GM23338 (cell line): ENCODE results near the gene NCSTN. TPM values are rescaled to one million over a fixed set of nuclear protein-coding genes. Genes with fewer than 3 reads are reported as not detected.

Experiments used
- ATAC-seq: fragments of 200-7000 bp; cut with Tn5 transposase; 3 replicates; pipeline ENCODE4 v1.9.1; 2020
- DNase-seq: peaks from one replicate; pipeline ENCODE4 v3.0.0-alpha.2; 2015; ENCODE audit warnings: low spot score
- H2AFZ ChIP-seq: fragments of 200-600 bp; sonication (generic); 2 replicates; pipeline ENCODE4 v1.8.0; 2016; ENCODE audit warnings: antibody characterized with exemption, mild to moderate bottlenecking, moderate library complexity
- H3F3A ChIP-seq: fragments of 200-600 bp; sonication (generic); replicated peaks from 2 replicates; pipeline ENCODE4 v1.8.0; 2017; ENCODE audit warnings: antibody characterized with exemption, mixed run types, low read depth
- H3K27ac ChIP-seq: fragments of 200-600 bp; sonication (generic); 2 replicates; pipeline ENCODE4 v1.6.1; 2016; ENCODE audit warnings: low read depth
- H3K27me3 ChIP-seq: fragments of 200-600 bp; sonication (generic); 2 replicates; pipeline ENCODE4 v1.8.0; 2016; ENCODE audit warnings: mild to moderate bottlenecking, mixed run types, moderate library complexity; ENCODE audit not compliant: insufficient read depth
- H3K36me3 ChIP-seq: fragments of 200-600 bp; sonication (generic); 2 replicates; pipeline ENCODE4 v1.8.0; 2016; ENCODE audit warnings: mild to moderate bottlenecking; ENCODE audit not compliant: insufficient read depth
- H3K4me1 ChIP-seq: fragments of 200-600 bp; sonication (generic); 2 replicates; pipeline ENCODE4 v1.8.0; 2016; ENCODE audit warnings: mild to moderate bottlenecking, moderate library complexity; ENCODE audit not compliant: insufficient read depth
- H3K4me2 ChIP-seq: fragments of 200-600 bp; sonication (generic); 2 replicates; pipeline ENCODE4 v1.7.1; 2017; ENCODE audit warnings: mixed run types
- H3K4me3 ChIP-seq: fragments of 200-600 bp; sonication (generic); 2 replicates; pipeline ENCODE4 v1.6.1; 2016; ENCODE audit warnings: mixed run types
- H3K79me2 ChIP-seq: fragments of 200-600 bp; sonication (generic); replicated peaks from 2 replicates; pipeline ENCODE4 v1.8.0; 2017; ENCODE audit warnings: mild to moderate bottlenecking; ENCODE audit not compliant: insufficient read depth
- H3K9me2 ChIP-seq: fragments of 200-600 bp; sonication (generic); 2 replicates; pipeline ENCODE4 v1.8.0; 2017; ENCODE audit not compliant: insufficient read depth
- H4K20me1 ChIP-seq: fragments of 200-600 bp; sonication (generic); replicated peaks from 2 replicates; pipeline ENCODE4 v1.8.0; 2017; ENCODE audit warnings: mild to moderate bottlenecking; ENCODE audit not compliant: insufficient read depth
- H3K27ac Mint-ChIP-seq: 2 replicates; pipeline ENCODE4 v1.8.0; 2020; ENCODE audit warnings: inconsistent platforms, mild to moderate bottlenecking, moderate library complexity, mixed read lengths
- H3K27me3 Mint-ChIP-seq: 3 replicates; pipeline ENCODE4 v1.8.0; 2022; ENCODE audit warnings: low read depth, mild to moderate bottlenecking, moderate library complexity, mixed read lengths, inconsistent platforms; ENCODE audit not compliant: insufficient read depth, poor library complexity
- H3K36me3 Mint-ChIP-seq: 3 replicates; pipeline ENCODE4 v1.8.0; 2021; ENCODE audit warnings: low read depth, mild to moderate bottlenecking, inconsistent platforms, moderate library complexity, mixed read lengths
- H3K4me1 Mint-ChIP-seq: 3 replicates; pipeline ENCODE4 v1.8.0; 2020; ENCODE audit warnings: mild to moderate bottlenecking, inconsistent platforms, mixed read lengths
- H3K4me3 Mint-ChIP-seq: 3 replicates; pipeline ENCODE4 v1.8.0; 2021; ENCODE audit warnings: moderate library complexity, mild to moderate bottlenecking, inconsistent platforms, mixed read lengths
- H3K9me3 Mint-ChIP-seq: 3 replicates; pipeline ENCODE4 v1.8.0; 2020; ENCODE audit warnings: moderate library complexity, mild to moderate bottlenecking, inconsistent platforms, mixed read lengths
- CTCF ChIP-seq, 2 experiments: fragments of 200-600 bp in 1 of 2; sonication (generic) in 1 of 2; conservative IDR thresholded peaks; 2 replicates each; pipeline versions ENCODE4 v1.5.1 to v1.6.1; 2016 to 2017; ENCODE audit warnings: antibody characterized with exemption in 2 of 2, low read depth in 2 of 2, mild to moderate bottlenecking in 2 of 2, moderate library complexity in 1 of 2
- ETS1 ChIP-seq: IDR thresholded peaks from 2 replicates; pipeline ENCODE4 v1.6.1; 2016; ENCODE audit warnings: antibody characterized with exemption
- EZH2 ChIP-seq: fragments of 200-600 bp; sonication (generic); IDR thresholded peaks from one replicate; pipeline ENCODE4 v1.8.0; 2017; ENCODE audit warnings: antibody characterized with exemption, mild to moderate bottlenecking, low read depth; ENCODE audit not compliant: unreplicated experiment
- JUNB ChIP-seq: IDR thresholded peaks from one replicate; pipeline ENCODE4 v1.6.1; 2016; ENCODE audit warnings: antibody characterized with exemption; ENCODE audit not compliant: unreplicated experiment
- NANOG ChIP-seq: IDR thresholded peaks from 2 replicates; pipeline ENCODE4 v1.6.1; 2016; ENCODE audit warnings: antibody characterized with exemption, borderline replicate concordance
- POLR2AphosphoS5 ChIP-seq: IDR thresholded peaks from 2 replicates; pipeline ENCODE4 v1.6.1; 2016; ENCODE audit warnings: antibody characterized with exemption, low read depth
- REST ChIP-seq: IDR thresholded peaks from one replicate; pipeline ENCODE4 v1.6.1; 2018; ENCODE audit warnings: antibody characterized with exemption; ENCODE audit not compliant: unreplicated experiment
- ZNF114 ChIP-seq: fragments of 250-450 bp; sonication (Bioruptor Pico); IDR thresholded peaks from 2 replicates; pipeline ENCODE4 v1.5.0; 2020; ENCODE audit warnings: mild to moderate bottlenecking, moderate library complexity
- ZNF462 ChIP-seq: fragments of 250-450 bp; sonication (Bioruptor Pico); IDR thresholded peaks from 2 replicates; pipeline ENCODE4 v1.5.0; 2020; ENCODE audit warnings: mild to moderate bottlenecking, moderate library complexity
- polyA plus RNA-seq: library from polyadenylated mRNA; unstranded; fragments of >200 nt; fragmentation: Nextera tagmentation; extraction: Ambion mirVana; gene quantifications from 2 replicates; pipeline ENCODE4 v1.2.1, GENCODE V29; 2016
- total RNA-seq: library from RNA; depleted of rRNA; stranded (reverse); fragments of >200 nt; shearing (Covaris generic); gene quantifications from 2 replicates; pipeline ENCODE4 v1.2.3, GENCODE V29; 2014

Gene NCSTN
- total and polyA plus RNA-seq, 2 experiments from 2014 or later, result 36.0 to 45.9 TPM

- no peak for TF ChIP-seq REST
- TF ChIP-seq NANOG, result no peak
- TF ChIP-seq EZH2, result no peak
- no peak for TF ChIP-seq ETS1
- TF ChIP-seq ZNF114 (CRISPR knock-in tag), result no peak
- no peak for TF ChIP-seq JUNB
Measured at GRCh38 chr1:160405331-160405877, 62.2 kb downstream of the NCSTN start (continued).

DNA sequence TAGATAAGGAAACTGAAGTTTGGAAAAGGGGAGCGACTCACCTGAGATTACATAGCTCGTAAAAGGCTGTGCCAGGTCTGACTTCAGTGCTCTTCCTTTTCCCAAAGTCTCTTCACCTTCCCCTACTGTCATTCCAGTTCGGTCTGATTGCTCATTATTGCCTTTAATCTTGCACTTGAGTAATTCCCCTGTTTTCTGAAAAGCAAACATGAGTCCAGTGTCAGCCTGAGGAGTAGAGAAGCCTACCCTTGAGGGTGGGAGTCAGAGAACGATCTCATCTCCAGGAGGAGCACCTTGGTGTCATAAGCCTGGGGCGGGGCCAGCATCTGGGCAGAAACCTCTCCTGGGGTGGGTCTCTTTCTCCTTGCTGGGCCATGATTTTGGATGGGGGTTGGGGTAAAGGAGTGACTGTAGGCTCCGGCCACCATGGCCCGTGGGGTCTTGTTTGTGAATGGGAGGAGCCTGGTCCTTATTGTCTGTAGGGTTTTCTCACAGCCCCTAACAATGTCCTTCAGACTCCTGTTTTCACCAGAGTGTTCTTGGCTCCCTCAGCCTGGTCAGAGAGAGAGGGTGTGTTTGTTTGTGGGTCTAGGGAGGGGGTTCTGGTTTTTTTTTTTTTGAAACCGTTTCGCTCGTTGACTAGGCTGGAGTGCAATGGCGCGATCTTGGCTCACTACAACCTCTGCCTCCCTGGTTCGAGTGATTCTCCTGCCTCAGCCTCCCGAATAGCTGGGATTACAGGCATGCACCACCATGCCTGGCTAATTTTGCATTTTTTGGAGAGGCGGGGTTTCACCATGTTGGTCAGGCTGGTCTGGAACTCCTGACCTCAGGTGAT lies 63.2 kb downstream of the NCSTN start:
- no peaks in the 10 kb centered on the region for H3K9me3 Mint-ChIP-seq
- H3K9me2 ChIP-seq, result no peaks in the 10 kb centered on the region
- peaks cover 8% of the 10 kb centered on the region for H3K27me3 Mint-ChIP-seq
- H3K27me3 ChIP-seq, result no peaks in the 10 kb centered on the region
- H3K4me2 ChIP-seq, result no peak overlapping the region
- H3K27ac ChIP-seq, result no peak overlapping the region
- H3K27ac Mint-ChIP-seq, result no peak overlapping the region
- no peak overlapping the region for H2AFZ ChIP-seq
- ATAC-seq (no peak), DNase-seq (no peak)
- H4K20me1 ChIP-seq, result peaks cover 24% of the 10 kb centered on the region; the same call in 1 of the 2 replicates
- no peak overlapping the region for H3K4me3 ChIP-seq
- H3K36me3 ChIP-seq, result no peaks in the 10 kb centered on the region
- H3K4me3 Mint-ChIP-seq, result no peak overlapping the region
- peaks cover 74% of the 10 kb centered on the region for H3K4me1 ChIP-seq
- peaks cover 16% of the 10 kb centered on the region for H3K36me3 Mint-ChIP-seq
- H3K4me1 Mint-ChIP-seq, result peaks cover 93% of the 10 kb centered on the region
- H3K79me2 ChIP-seq, result peaks cover 99% of the 10 kb centered on the region
- H3F3A ChIP-seq, result 0 out of 2 replicates have a peak, but pooled peaks cover 3% of the 10 kb centered on the region
- no peak for TF ChIP-seq POLR2AphosphoS5
- TF ChIP-seq ETS1, result no peak
- TF ChIP-seq CTCF (conservative IDR thresholded peaks at IDR 0.05; ENCODE audit: low read depth in 2 of 2), result no peak
- no peak for TF ChIP-seq ZNF462 (CRISPR knock-in tag)
